T-helper 2 cell treated with Interferon-gamma antibody and Interleukin-4, amounts not matched to agents 5 μg/mL and 100 μg/mL, for 36 hours (primary cell): Measurements from ENCODE around the gene EMP2.
"Not testable (repeated sequence)": the region's sequence is repeated elsewhere in the genome, so short reads cannot be mapped to it uniquely, and the experiment has no call there.

Source experiments
- DNase-seq: peaks from one replicate; pipeline ENCODE4 v3.0.0; 2021; ENCODE audit warnings: low spot score
- H3K27ac Mint-ChIP-seq: one replicate; pipeline ENCODE4 v1.8.0; 2021; ENCODE audit warnings: mild to moderate bottlenecking, mixed read lengths
- H3K27me3 Mint-ChIP-seq: one replicate; pipeline ENCODE4 v1.8.0; 2021; ENCODE audit warnings: low read depth, mixed read lengths
- H3K36me3 Mint-ChIP-seq: one replicate; pipeline ENCODE4 v1.8.0; 2021; ENCODE audit warnings: low read depth, mixed read lengths
- H3K4me1 Mint-ChIP-seq: one replicate; pipeline ENCODE4 v1.8.0; 2021; ENCODE audit warnings: low read depth, mixed read lengths
- H3K4me3 Mint-ChIP-seq: one replicate; pipeline ENCODE4 v1.8.0; 2022; ENCODE audit warnings: mild to moderate bottlenecking, moderate library complexity, mixed read lengths
- H3K9me3 Mint-ChIP-seq: one replicate; pipeline ENCODE4 v1.8.0; 2021; ENCODE audit warnings: mixed read lengths

Gene EMP2, protein sequence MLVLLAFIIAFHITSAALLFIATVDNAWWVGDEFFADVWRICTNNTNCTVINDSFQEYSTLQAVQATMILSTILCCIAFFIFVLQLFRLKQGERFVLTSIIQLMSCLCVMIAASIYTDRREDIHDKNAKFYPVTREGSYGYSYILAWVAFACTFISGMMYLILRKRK

GRCh38 chr16:10579965-10580882 is at the start of gene EMP2:
EMP2 (minus strand) TSS chr16:10580598; CDS start chr16:10547617, 32,981 bp downstream.
- Mint-ChIP-seq H3K36me3 (no peaks in the 10 kb centered on the region), H3K4me3 (no peak within 1 kb of the TSS), H3K4me1 (peaks cover 2% of the 10 kb centered on the region), H3K27ac (no peak within 1 kb of the TSS), H3K27me3 (peaks cover 45% of the 10 kb centered on the region), H3K9me3 (no peaks in the 10 kb centered on the region)
- no peak for DNase-seq

DNA sequence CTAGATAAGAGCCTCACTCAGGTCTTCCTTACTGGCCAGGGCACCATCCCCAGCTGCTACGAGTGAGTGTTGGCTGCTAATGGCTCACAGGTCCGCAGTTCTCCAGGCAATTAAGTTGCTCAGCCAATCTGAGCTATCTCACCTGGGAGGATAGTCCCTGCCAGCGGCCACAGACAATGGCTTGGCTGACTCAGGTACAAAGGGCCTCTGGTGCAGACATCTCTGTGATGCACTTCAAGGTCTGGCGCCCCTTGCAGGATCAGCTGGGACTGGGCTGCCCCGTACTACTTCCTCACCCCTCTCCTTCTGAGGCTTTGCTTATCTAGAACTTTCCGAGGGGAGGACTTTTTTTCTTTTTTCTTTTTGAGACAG is 49.2 kb upstream of the EMP2 start:
- Mint-ChIP-seq H3K9me3 (no peaks in the 10 kb centered on the region), H3K27ac (no peak overlapping the region), H3K36me3 (no peaks in the 10 kb centered on the region), H3K4me3 (no peak overlapping the region), H3K27me3 (no peaks in the 10 kb centered on the region), H3K4me1 (peaks cover 4% of the 10 kb centered on the region)
- DNase-seq, result no peak

- H3K4me3 Mint-ChIP-seq, result no peak overlapping the region
- H3K4me1 Mint-ChIP-seq, result peaks cover 4% of the 10 kb centered on the region
- H3K27me3 Mint-ChIP-seq, result no peaks in the 10 kb centered on the region
- no peaks in the 10 kb centered on the region for H3K9me3 Mint-ChIP-seq
- no peaks in the 10 kb centered on the region for H3K36me3 Mint-ChIP-seq
- no peak overlapping the region for H3K27ac Mint-ChIP-seq
- DNase-seq, result no peak
These were observed 45.4 kb upstream of the EMP2 start for GRCh38 chr16:10625595-10626357.

GRCh38 chr16:10624527-10624926 is 44.1 kb upstream of the EMP2 start:
- Mint-ChIP-seq H3K4me1 (peaks cover 4% of the 10 kb centered on the region), H3K27ac (no peak overlapping the region), H3K36me3 (no peaks in the 10 kb centered on the region), H3K4me3 (no peak overlapping the region), H3K27me3 (peaks cover 6% of the 10 kb centered on the region), H3K9me3 (no peaks in the 10 kb centered on the region)
- no peak for DNase-seq

DNA sequence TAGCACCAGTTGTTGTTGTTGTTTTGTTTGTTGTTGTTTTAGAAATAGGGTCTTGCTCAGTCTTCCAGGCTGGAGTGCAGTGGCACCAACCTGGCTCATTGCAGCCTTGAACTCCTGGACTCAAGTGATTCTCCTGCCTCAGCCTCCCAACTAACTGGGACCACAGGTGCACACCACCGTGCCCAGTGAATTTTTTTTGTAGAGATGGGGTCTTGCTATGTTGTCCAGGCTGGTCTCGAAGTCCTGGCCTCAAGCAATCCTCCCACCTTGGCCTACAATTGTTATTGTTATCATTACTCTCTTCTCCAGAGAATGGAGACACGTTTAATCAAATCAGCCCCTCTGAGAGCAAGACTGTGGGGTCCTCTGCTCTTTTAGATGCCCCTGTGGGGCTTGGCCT is 42.7 kb upstream of the EMP2 start:
- Mint-ChIP-seq H3K27me3 (peaks cover 6% of the 10 kb centered on the region), H3K4me1 (peaks cover 4% of the 10 kb centered on the region), H3K36me3 (no peaks in the 10 kb centered on the region), H3K27ac (no peak overlapping the region), H3K9me3 (no peaks in the 10 kb centered on the region), H3K4me3 (no peak overlapping the region)
- DNase-seq, result no peak

DNA sequence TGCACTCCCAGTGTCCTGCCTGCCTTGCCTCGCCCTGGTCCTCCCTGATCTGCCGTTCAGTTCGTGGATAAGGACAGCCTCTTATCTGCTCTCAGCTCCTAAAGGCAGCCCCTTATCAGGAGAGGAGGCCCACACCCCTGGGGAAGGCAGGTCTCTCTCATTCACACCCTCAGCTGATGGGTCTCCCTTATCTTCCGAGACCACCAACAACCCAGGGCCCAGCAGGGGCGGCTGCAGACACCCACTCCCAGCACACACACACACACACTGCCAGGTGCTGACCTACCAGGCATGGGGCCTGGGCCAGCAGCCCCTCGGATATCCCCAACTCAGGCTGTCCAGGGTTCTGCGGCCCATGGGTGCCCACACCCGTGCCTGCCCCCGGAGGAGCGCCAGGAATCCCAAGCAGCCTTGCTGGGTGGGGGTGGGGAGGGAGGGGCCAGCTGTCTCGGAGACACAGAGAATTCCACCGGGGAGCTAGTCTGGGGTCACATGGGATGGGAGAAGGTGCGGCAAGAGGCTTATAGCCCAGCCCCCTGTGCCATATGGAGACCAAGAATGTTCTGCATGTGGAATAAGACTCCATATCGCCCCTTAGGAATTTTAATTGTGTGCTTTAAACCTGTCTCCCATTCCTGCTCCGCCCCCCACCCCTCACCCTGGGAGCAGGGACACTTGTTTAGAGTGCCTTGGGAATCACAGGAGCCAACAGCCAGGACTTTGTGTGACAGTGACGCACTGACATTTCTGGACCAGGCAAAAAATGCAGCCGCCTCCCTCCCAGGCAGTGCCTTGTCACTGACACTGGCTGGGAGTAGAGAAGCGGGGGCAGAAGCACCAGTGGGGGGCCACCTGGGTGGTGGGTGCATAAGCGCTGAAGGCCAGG is 41.9 kb upstream of the EMP2 start:
- peaks cover 6% of the 10 kb centered on the region for H3K27me3 Mint-ChIP-seq
- no peaks in the 10 kb centered on the region for H3K36me3 Mint-ChIP-seq
- H3K9me3 Mint-ChIP-seq, result no peaks in the 10 kb centered on the region
- no peak overlapping the region for H3K27ac Mint-ChIP-seq
- peaks cover 4% of the 10 kb centered on the region for H3K4me1 Mint-ChIP-seq
- no peak for DNase-seq
- H3K4me3 Mint-ChIP-seq, result no peak overlapping the region

GRCh38 chr16:10621216-10621949 is 41.0 kb upstream of the EMP2 start:
- H3K9me3 Mint-ChIP-seq, H3K4me1 Mint-ChIP-seq, H3K27ac Mint-ChIP-seq, H3K36me3 Mint-ChIP-seq, DNase-seq, H3K4me3 Mint-ChIP-seq, H3K27me3 Mint-ChIP-seq: not testable (repeated sequence)

- DNase-seq, result no peak
- Mint-ChIP-seq H3K4me1 (no peaks in the 10 kb centered on the region), H3K4me3 (no peak overlapping the region), H3K27me3 (peaks cover 6% of the 10 kb centered on the region), H3K36me3 (no peaks in the 10 kb centered on the region), H3K27ac (no peak overlapping the region), H3K9me3 (no peaks in the 10 kb centered on the region)
These were observed 39.7 kb upstream of the EMP2 start for GRCh38 chr16:10620120-10620519.

DNA sequence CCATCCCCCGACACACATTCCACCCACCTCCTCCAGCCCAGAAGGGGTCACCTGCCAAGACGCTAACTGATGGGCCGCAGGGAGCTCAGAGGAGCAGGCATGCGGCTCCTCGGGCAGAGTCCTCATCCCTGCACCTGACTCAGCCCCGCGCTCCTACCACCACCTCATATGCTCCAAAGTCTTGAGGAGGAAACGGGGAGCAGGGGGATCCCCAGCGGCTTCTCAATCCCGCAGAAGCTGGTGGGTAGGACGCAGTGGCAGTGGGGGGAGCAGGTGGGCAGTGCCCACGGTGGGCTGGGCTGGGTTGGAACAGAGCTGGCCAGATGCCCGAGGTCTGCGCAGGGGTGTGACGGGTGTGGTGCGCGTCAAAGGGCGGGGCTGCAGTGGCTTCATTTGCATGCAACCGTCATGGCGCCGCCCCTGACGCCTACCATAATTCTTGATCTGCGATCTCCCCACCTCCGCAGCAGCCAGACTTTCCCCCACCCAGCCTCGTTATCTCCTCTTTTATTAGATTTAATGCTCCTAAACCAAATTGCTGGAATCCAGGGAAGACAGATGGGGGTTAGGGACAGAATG is 39.0 kb upstream of the EMP2 start:
- peaks cover 6% of the 10 kb centered on the region for H3K27me3 Mint-ChIP-seq
- H3K36me3 Mint-ChIP-seq, result no peaks in the 10 kb centered on the region
- no peaks in the 10 kb centered on the region for H3K4me1 Mint-ChIP-seq
- H3K9me3 Mint-ChIP-seq, result no peaks in the 10 kb centered on the region
- H3K4me3 Mint-ChIP-seq, result peak overlapping the region; percentile 38
- peak; percentile 20 for DNase-seq
- no peak overlapping the region for H3K27ac Mint-ChIP-seq

DNA sequence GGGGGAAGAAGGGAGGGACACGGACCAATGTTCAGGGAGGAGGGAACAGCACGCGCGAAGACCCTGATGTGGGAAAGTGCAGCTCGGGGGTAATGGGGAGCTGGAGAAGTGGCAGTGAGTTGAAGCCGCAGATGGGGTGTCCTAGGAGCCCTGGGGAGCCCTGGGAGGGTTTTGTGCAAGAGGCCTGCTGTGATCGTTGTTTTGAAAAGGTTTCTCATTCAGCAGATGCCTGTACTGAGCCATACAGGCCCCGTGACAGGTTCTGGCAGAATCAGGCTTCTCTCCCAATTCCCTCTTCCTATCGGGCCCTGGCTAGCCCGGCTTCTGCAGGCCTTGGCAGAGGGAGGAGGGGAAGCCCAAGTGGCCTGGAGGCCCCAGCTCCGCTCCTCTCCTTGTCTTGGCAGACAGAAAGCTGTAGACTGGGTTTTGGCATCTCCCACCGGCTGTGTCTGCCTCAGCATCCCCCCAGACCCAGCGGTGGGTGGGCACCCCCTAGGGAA is 38.4 kb upstream of the EMP2 start:
- no peaks in the 10 kb centered on the region for H3K36me3 Mint-ChIP-seq
- H3K27ac Mint-ChIP-seq, result no peak overlapping the region
- H3K9me3 Mint-ChIP-seq, result no peaks in the 10 kb centered on the region
- DNase-seq, result no peak
- H3K4me3 Mint-ChIP-seq, result no peak overlapping the region
- H3K27me3 Mint-ChIP-seq, result peaks cover 6% of the 10 kb centered on the region
- H3K4me1 Mint-ChIP-seq, result no peaks in the 10 kb centered on the region

- no peak overlapping the region for H3K27ac Mint-ChIP-seq
- DNase-seq, result no peak
These were observed 37.4 kb upstream of the EMP2 start for GRCh38 chr16:10617662-10618420.

More at GRCh38 chr16:10617662-10618420, 37.4 kb upstream of the EMP2 start:
- Mint-ChIP-seq H3K9me3 (no peaks in the 10 kb centered on the region), H3K36me3 (no peaks in the 10 kb centered on the region), H3K27me3 (peaks cover 6% of the 10 kb centered on the region), H3K4me1 (no peaks in the 10 kb centered on the region), H3K4me3 (no peak overlapping the region)
